Vagina (tissue), 2 donors: ENCODE data around the gene C2CD2.

Source experiments
- CTCF ChIP-seq, 3 experiments: fragments of 450-650 bp in 2 of 3; fragments of 200-600 bp in 1 of 3; sonication (generic) in 1 of 3; IDR thresholded peaks; one replicate each; pipeline ENCODE4 v1.5.1; 2017 to 2019; ENCODE audit warnings: antibody characterized with exemption in 3 of 3, mild to moderate bottlenecking in 2 of 3, moderate library complexity in 2 of 3
- POLR2A ChIP-seq, 2 donors: fragments of 450-650 bp; IDR thresholded peaks; one replicate each; pipeline ENCODE4 v1.6.1; 2017; ENCODE audit warnings: antibody characterized with exemption in 2 of 2, mild to moderate bottlenecking in 2 of 2, moderate library complexity in 2 of 2
- POLR2AphosphoS5 ChIP-seq, 2 donors: sonication (generic); formaldehyde crosslinking; IDR thresholded peaks; one replicate each; pipeline ENCODE4 v1.9.0; 2017; ENCODE audit warnings: antibody characterized with exemption in 2 of 2, mild to moderate bottlenecking in 2 of 2, low read depth in 1 of 2; ENCODE audit not compliant: insufficient read depth in 1 of 2

- TF ChIP-seq CTCF (IDR thresholded peaks at IDR 0.05) (no peak), POLR2A (IDR thresholded peaks at IDR 0.05) (no peak), POLR2AphosphoS5 (IDR thresholded peaks at IDR 0.05; ENCODE audit: insufficient read depth in 1 of 2, low read depth in 1 of 2) (peak in 1 of 2 donors; percentile 13)
Measured at GRCh38 chr21:41877901-41878830, 75.7 kb downstream of the C2CD2 start.
